Parathyroid adenoma (tissue), 2 donors: ENCODE results near the gene SIRT2.
A peak's percentile ranks its signal among the peaks of the same experiment; 100 is the strongest.

Experiments
- H2AFZ ChIP-seq: fragments of 300-600 bp; sonication (generic); one replicate; pipeline ENCODE4 v1.7.0; 2017; ENCODE audit warnings: antibody characterized with exemption, mild to moderate bottlenecking
- H3K27ac ChIP-seq: fragments of 300-600 bp; sonication (generic); one replicate; pipeline ENCODE4 v1.7.0; 2017
- H3K27me3 ChIP-seq: fragments of 300-600 bp; sonication (generic); one replicate; pipeline ENCODE4 v1.7.0; 2017; ENCODE audit warnings: low read length; ENCODE audit not compliant: control insufficient read depth, insufficient read depth
- H3K36me3 ChIP-seq: fragments of 300-600 bp; sonication (generic); one replicate; pipeline ENCODE4 v1.7.0; 2017; ENCODE audit warnings: low read length; ENCODE audit not compliant: control insufficient read depth, insufficient read depth
- H3K4me1 ChIP-seq: fragments of 300-600 bp; sonication (generic); one replicate; pipeline ENCODE4 v1.7.0; 2017; ENCODE audit warnings: control low read depth
- H3K4me2 ChIP-seq: fragments of 300-600 bp; sonication (generic); one replicate; pipeline ENCODE4 v1.7.0; 2017; ENCODE audit warnings: low read length
- H3K4me3 ChIP-seq: fragments of 300-600 bp; sonication (generic); one replicate; pipeline ENCODE4 v1.7.0; 2017; ENCODE audit warnings: low read depth, low read length
- H3K79me2 ChIP-seq: fragments of 300-600 bp; sonication (generic); one replicate; pipeline ENCODE4 v1.7.0; 2017; ENCODE audit warnings: control low read depth
- H3K9ac ChIP-seq: fragments of 300-600 bp; sonication (generic); one replicate; pipeline ENCODE4 v1.7.0; 2017; ENCODE audit warnings: mild to moderate bottlenecking
- H3K9me3 ChIP-seq: fragments of 300-600 bp; sonication (generic); one replicate; pipeline ENCODE4 v1.7.0; 2017; ENCODE audit warnings: low read length; ENCODE audit not compliant: control insufficient read depth
- TF ChIP-seq, protein P1 (sequence below): fragments of 300-600 bp; sonication (generic); IDR thresholded peaks from one replicate; pipeline ENCODE4 v1.7.0; 2017; ENCODE audit warnings: antibody characterized with exemption, mild to moderate bottlenecking
- donor health status: primary hyperparathyroidism.

Gene SIRT2

GRCh38 chr19:38839816-38840582, 59.4 kb downstream of the SIRT2 start:
- TF ChIP-seq, protein P1, sequence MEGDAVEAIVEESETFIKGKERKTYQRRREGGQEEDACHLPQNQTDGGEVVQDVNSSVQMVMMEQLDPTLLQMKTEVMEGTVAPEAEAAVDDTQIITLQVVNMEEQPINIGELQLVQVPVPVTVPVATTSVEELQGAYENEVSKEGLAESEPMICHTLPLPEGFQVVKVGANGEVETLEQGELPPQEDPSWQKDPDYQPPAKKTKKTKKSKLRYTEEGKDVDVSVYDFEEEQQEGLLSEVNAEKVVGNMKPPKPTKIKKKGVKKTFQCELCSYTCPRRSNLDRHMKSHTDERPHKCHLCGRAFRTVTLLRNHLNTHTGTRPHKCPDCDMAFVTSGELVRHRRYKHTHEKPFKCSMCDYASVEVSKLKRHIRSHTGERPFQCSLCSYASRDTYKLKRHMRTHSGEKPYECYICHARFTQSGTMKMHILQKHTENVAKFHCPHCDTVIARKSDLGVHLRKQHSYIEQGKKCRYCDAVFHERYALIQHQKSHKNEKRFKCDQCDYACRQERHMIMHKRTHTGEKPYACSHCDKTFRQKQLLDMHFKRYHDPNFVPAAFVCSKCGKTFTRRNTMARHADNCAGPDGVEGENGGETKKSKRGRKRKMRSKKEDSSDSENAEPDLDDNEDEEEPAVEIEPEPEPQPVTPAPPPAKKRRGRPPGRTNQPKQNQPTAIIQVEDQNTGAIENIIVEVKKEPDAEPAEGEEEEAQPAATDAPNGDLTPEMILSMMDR: no peak
- peaks cover 9% of the 10 kb centered on the region for H3K4me1 ChIP-seq
- no peaks in the 10 kb centered on the region for H3K27me3 ChIP-seq
- no peak overlapping the region for H2AFZ ChIP-seq
- no peak overlapping the region for H3K4me2 ChIP-seq
- H3K9ac ChIP-seq: no peak overlapping the region
- H3K4me3 ChIP-seq: no peak overlapping the region
- H3K36me3 ChIP-seq: no peaks in the 10 kb centered on the region
- H3K27ac ChIP-seq: no peak overlapping the region
- no peaks in the 10 kb centered on the region for H3K9me3 ChIP-seq
- H3K79me2 ChIP-seq: peaks cover 17% of the 10 kb centered on the region

- Histone ChIP-seq H3K36me3 (no peaks in the 10 kb centered on the region), H3K9me3 (no peaks in the 10 kb centered on the region), H3K27me3 (no peaks in the 10 kb centered on the region), H3K4me3 (no peak overlapping the region), H3K9ac (no peak overlapping the region), H3K4me2 (no peak overlapping the region), H3K27ac (no peak overlapping the region), H3K79me2 (peaks cover 11% of the 10 kb centered on the region), H2AFZ (no peak overlapping the region), H3K4me1 (peaks cover 9% of the 10 kb centered on the region)
- TF ChIP-seq, protein P1: no peak
Measured at GRCh38 chr19:38838986-38839761, 60.2 kb downstream of the SIRT2 start.

- peak overlapping the region; percentile 8 for H3K27ac ChIP-seq
Measured at GRCh38 chr19:38838208-38838985, 61.0 kb downstream of the SIRT2 start.

DNA sequence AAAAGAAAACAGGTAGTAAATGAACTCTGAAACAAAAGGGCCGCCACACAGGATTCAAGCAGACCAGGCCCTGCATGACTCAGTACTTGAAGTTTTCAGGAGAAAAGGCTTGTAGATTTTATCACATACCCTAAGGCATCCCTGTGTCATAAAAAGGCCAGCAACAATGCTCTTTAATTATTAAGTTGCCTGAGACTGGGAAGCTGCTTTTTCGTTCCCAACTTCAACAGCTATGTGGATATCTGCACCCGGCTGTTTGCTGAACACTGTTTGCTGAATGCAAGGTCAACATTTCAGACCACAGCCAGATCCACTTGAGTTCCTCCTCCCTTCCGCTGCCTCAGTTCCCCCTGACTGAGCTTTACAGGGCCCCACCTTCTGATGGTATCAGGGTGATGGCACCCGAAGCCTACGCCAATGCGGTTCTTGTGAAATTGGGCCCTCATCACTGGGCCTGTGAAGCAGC, 61.7 kb downstream of the SIRT2 start:
- Histone ChIP-seq H3K79me2 (no peaks in the 10 kb centered on the region), H3K4me3 (no peak overlapping the region), H3K9me3 (no peaks in the 10 kb centered on the region), H3K27me3 (no peaks in the 10 kb centered on the region), H3K27ac (peak overlapping the region; percentile 8), H3K4me2 (no peak overlapping the region), H3K4me1 (peaks cover 9% of the 10 kb centered on the region), H3K9ac (no peak overlapping the region), H2AFZ (no peak overlapping the region), H3K36me3 (no peaks in the 10 kb centered on the region)
- TF ChIP-seq, protein P1: no peak

More at GRCh38 chr19:38838208-38838985, 61.0 kb downstream of the SIRT2 start:
- Histone ChIP-seq H3K36me3 (no peaks in the 10 kb centered on the region), H3K9me3 (no peaks in the 10 kb centered on the region), H3K4me3 (no peak overlapping the region), H3K27me3 (no peaks in the 10 kb centered on the region), H3K4me2 (no peak overlapping the region), H2AFZ (no peak overlapping the region), H3K9ac (no peak overlapping the region), H3K79me2 (peaks cover 4% of the 10 kb centered on the region), H3K4me1 (peaks cover 9% of the 10 kb centered on the region)
- TF ChIP-seq, protein P1: no peak
